HG02588 (cell line): ENCODE measurements around the gene NWD2.
"Not testable (repeated sequence)": the region's sequence is repeated elsewhere in the genome, so short reads cannot be mapped to it uniquely, and the experiment has no call there.

ENCODE experiments used
- ATAC-seq: cut with Tn5 transposase; IDR thresholded peaks from one replicate; pipeline ENCODE4 v1.9.1; 2021; ENCODE audit warnings: mild to moderate bottlenecking, moderate library complexity; ENCODE audit not compliant: unreplicated experiment

NWD2 gene

DNA sequence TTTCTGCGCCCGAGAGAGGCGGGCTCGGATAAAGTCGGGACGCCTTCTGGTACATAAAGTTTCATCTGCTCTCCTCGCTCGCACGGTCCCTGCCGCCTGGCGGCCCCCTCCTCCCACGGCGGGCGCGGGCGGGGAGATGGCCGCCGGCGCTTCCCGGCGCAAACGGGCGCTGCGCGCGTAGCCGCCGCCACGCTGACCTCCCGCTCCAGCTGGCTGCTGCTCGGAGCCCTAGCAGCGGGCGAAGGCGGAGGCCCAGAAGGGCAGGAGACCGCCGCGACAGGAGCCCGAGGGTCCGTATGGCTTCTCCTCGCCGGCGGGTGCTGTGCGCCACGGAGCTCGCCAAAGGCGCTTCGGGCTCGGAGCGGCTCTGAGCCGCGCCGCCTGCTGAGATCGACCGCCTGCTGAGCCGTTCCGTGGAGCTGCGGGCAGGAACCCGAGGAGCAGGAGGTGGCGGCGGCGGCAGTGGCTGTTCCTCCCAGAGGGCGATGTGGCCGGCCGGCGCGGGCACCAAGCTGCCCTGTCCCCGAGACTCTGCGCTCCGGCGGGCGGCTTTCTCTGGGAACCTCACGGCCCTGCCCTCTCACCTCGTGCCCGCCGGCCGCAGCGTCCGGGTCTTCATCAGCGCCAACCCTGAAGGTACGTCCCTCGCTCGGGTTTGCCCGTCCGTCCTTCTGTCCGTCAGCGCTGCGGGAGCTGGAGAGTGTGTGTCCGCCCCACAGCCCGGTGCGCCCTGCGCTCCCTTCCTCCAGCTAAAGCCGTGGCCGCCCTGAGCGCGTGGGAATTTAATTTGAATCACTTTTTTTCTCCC, at the start of gene NWD2:
Gene NWD2 (plus strand): TSS at position 161 of the 808 bp plus-strand sequence. CDS start 325 bp downstream, at position 486.
- ATAC-seq, result no peak

DNA sequence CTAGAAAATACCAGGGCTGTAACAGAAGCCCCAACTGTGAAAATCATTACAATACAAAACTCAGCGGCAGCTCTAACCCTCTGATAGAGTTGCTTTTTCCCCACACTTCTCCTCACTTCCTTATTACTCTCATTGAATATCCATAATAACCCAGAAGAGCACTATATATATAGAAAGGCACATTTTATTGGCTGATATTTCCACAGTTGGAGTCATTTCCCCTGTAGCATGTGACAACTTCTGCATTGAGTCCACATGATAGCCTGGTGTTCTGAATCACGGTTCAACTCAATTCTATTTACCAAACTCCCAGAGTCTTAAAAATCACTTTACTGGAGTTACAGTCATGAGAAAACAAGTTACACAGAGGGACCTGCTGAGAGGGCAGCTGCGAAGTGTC, 46.6 kb upstream of the NWD2 start:
- no peak for ATAC-seq

DNA sequence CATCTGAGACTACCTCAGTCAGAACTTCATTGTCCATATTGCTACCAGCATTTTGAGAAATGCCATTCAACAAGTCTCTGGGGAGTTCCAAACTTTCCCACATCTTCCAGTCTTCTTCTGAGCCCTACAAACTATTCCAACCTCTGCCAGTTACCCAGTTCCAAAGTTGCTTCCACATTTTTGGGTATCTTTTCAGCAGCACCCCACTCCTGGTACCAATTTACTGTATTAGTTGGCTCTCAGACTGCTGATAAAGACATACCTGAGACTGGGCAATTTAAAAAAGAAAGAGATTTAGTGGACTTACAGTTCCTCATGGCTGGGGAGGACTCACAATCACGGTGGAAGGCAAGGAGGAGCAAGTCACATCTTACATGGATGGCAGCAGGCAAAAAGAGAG, 39.8 kb upstream of the NWD2 start:
- ATAC-seq, result not testable (repeated sequence)

DNA sequence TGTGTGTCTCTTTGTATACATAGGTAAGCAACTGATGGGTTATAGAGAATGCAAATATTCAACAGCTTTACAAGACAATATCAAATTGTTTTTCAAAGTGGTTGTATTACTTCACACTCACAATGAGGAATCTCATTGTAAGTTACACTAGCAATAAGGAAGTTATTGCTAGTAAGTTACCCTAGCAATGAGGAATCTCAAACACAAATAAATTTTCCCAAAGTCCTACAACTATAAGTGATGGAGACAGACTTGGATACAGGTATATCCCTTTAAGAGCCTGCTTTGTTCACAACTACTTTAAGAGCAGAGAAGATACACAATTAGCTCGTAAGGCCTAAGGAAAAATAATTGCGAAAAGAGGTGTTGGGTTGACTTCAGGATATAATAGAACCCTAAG, 28.3 kb upstream of the NWD2 start:
- no peak for ATAC-seq

GRCh38 chr4:37219242-37219641, 25.3 kb upstream of the NWD2 start:
- ATAC-seq, result no peak

DNA sequence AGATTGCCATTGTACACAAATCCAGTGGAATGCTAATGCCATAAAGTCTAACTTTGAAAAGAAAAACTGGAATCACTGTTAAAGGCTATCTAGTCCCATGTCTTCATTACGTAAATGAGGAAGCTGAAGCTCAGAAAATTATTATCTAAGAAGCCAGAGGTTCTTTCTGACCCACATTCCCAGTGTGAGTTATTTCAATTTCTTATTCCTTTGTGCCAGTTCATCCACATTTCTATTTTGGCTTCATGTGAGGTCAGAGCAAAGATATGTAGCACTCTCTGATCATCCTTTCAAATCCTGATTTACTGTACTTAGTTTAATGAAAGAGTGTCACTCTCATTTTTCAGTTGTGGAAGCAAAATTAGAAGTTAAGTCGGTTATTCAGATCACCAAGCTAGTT, 24.6 kb upstream of the NWD2 start:
- ATAC-seq, result no peak

- ATAC-seq, result no peak
Measured at GRCh38 chr4:37220685-37221084, 23.9 kb upstream of the NWD2 start.

DNA sequence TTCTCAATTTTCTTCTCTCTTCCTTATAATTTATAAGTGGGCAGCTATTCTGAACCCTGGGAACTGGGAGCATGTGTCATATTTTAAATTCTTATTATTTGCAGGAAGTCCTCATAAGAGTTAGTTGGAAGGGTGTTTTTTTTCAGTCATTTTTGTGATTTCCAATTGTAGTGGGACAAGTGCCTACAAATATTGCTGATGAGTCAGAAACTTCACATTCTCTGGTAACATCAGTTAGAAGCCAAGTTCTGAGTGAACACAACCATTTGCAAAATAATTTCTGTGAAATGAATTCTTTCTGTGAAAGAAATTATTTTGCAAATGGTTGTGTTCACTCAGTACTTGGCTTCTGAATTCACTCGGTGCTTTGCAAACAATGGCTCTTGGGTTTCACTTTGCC, 20.8 kb upstream of the NWD2 start:
- ATAC-seq, result no peak

- no peak for ATAC-seq
Measured at GRCh38 chr4:37224854-37225253, 19.7 kb upstream of the NWD2 start.

- ATAC-seq, result no peak
Measured at GRCh38 chr4:37225778-37226177, 18.8 kb upstream of the NWD2 start.

- ATAC-seq, result no peak
Measured at GRCh38 chr4:37232315-37232714, 12.2 kb upstream of the NWD2 start.

DNA sequence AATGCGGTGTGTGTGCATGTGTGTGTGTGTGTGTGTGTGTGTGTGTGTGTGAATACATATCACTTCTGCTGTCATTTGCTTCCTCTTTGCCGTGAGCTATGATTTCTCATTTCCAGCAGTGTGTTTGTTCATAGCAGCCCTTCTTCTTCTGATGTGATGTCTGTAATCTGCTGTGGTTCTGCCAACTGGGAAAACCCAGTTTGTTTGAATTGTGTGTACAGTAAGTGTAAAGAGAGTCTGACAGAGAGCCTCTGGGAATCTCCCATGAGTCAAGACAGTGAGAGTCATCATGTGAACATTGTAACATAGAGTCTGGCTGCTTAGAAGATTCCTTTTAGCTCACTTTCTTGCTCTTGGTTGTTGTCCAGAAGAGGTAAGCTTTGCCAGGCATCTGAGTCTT, 8.4 kb upstream of the NWD2 start:
- ATAC-seq, result no peak

GRCh38 chr4:37241647-37242046, 2.9 kb upstream of the NWD2 start:
- ATAC-seq, result no peak

DNA sequence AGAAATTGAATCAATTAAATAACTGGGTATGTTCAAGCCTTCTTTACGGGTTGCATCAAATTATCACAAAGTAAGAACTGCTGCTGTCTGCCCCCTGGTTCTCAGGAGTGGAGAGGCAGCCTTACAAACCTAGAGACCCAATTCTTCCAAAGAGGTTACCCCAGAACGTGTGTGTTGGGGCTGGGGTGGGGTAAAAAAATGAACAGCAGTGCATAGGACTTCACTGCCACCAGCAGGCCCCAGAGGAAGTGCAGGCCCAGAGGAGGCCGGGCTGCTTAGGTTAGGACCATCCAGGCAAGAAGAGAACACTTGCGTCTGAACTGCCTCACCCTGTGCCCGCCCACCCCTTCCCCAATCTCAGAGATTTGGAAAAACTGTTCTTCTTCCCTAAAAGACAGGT, 1.5 kb upstream of the NWD2 start:
- no peak for ATAC-seq

DNA sequence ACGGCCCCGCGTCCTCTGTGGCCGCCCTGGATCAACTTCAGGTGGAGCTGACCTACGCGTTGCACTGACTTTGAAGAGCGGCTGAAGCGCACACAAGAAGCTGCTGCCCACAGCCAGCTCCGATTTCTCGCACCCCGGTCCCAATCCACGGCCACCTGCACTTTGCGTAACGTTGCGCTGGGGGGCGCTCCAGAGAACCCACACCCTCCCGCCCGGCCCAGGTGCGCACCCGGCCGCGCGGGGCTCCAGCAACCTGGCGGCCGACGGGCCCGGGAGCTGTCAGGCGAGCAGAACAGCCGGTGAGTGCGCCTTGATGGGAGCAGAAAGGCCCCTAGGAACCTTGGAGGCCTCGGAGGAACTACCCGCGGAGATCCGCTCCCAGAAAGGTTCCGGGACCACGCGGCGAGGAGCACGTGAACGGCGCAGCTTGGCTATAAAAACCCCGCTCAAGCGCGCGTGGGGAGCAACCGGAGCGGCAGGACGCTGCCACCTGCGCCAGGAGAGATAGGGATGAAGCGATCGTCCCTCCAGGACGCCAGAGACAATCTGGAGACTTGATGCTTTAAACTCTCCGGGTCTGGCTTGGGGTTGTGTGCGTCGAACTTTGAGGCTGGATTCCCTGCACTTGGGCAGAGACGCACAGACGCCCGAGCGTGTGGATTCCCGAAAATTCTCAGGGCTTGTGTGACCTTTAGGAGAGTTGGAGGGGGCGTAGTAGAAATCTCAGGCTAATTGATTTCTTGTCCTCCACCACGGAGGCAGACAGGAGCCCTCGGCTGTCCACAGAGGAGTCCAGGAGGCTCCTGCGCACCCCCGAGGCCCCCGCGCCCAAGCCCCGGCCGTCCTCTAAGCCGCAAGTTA, 591 bp upstream of the NWD2 start:
- ATAC-seq, result no peak

DNA sequence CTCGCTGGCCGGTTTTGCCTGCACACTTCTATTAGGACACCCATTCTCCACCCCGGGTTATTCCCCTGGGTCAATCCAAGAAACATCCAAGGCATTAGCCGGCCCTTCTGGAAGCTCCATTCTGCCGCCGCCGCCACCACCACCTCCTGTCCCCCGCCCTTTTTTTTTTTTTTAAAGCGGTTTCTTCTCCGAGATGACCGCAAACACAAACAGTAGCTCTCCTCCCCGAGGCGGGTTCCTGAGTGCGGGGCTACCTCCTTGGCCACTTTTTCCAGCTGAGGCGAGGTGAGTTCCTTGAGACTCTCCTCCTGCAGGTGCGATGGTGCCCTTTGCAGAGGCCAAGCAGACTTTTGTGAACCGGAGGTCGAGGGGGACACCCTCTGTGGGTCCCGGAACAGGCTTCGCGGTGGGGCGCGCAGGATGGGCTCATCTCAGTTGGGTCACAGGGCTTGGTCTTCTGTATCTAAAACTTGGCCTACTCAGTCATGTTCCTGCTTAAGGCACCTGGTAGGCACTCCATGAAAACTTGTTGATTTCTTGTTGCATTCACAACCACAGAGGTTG, 930 bp downstream of the NWD2 start:
- no peak for ATAC-seq

- no peak for ATAC-seq
Measured at GRCh38 chr4:37246891-37247290, 2.3 kb downstream of the NWD2 start.

- no peak for ATAC-seq
Measured at GRCh38 chr4:37258221-37258620, 13.7 kb downstream of the NWD2 start.

GRCh38 chr4:37268319-37268718, 23.8 kb downstream of the NWD2 start:
- ATAC-seq, result no peak

- no peak for ATAC-seq
Measured at GRCh38 chr4:37279121-37279520, 34.6 kb downstream of the NWD2 start.

- no peak for ATAC-seq
Measured at GRCh38 chr4:37279894-37280592, 35.5 kb downstream of the NWD2 start.
